ENCODE results near the gene CREB3. TPM values are rescaled to one million over a fixed set of nuclear protein-coding genes. Genes with fewer than 3 reads are reported as not detected.
A peak's percentile ranks its signal among the peaks of the same experiment; 100 is the strongest.

CREB3 gene
- total RNA-seq, 1 experiment from 2014 or later = 58.7 TPM

DNA sequence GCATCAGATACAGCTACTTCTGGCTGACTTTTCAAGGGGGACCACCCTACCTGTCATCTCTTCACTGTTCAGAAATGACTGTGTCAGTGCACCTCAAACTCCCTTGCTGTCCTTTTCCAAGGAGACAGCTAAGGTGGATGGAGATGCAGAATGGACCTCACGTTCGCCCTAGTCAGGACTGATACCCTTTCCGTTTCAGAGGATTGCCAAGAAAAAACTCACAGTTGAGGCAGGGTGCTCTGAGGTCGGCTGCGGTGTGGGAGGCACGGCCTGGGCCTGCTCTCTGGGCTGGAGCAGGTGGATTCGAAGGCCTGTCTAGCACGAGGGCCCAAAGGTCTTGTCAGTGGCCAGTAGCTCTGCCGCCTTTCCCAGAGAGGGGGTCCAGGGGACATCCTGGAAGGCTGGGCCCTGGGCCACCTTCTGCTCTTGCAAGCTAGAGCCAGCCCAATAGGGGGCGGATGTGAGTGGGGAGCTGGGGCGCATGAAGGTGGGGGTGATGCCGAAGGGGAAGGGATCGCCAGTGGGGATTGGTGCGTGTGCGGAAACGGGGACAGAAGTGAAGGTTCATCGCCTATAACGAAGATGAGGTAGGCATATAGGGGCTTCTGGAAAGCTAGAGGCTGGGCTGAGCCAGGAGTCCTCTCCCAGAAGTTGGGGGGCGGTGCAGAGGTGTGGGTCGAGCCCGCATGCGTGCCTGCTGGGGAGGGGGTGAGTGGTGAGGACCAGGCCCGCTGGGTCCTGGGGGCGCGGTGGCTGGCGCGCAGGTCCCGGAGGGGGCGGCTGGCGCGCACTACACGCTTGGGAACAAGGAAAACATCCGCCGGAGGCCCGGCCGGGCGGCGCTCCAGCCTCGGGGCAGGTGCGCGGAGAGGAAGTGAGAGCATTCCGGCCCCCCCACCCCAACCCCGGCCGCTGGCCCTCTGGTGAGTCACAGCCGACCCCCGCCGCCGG, 24.1 kb downstream of the CREB3 start:
- Mint-ChIP-seq H3K36me3 (ENCODE audit: insufficient read depth, unreplicated experiment) (peaks cover 30% of the 10 kb centered on the region), H3K9me3 (ENCODE audit: unreplicated experiment) (no peaks in the 10 kb centered on the region), H3K27ac (ENCODE audit: low read depth, unreplicated experiment) (peak overlapping the region; percentile 98), H3K27me3 (ENCODE audit: insufficient read depth, unreplicated experiment) (no peaks in the 10 kb centered on the region), H3K4me1 (ENCODE audit: insufficient read depth, unreplicated experiment) (peaks cover 20% of the 10 kb centered on the region), H3K4me3 (ENCODE audit: unreplicated experiment) (peak overlapping the region; percentile 97)
- CTCF ChIA-PET = interaction anchor here (0.6 to 2.8 kb wide), 15 partner anchors 9 to 673 kb away, joined by 3 to 17 read pairs (median 4); no protein-coding TSS in a partner anchor
- intact Hi-C loops (cut with micrococcal nuclease) = loop anchor here (2.0 kb wide), 1 partner anchor 24 kb away; the partner anchor contains the start of genes CREB3 and TLN1
- POLR2A ChIA-PET = interaction anchor here (0.6 to 2.5 kb wide), 8 partner anchors 9 to 1051 kb away, joined by 3 to 15 read pairs (median 4); partner anchors contain the start of genes CREB3, GBA2, HINT2 and RGP1
- TF ChIP-seq CTCF (IDR thresholded peaks at IDR 0.05; ENCODE audit: unreplicated experiment) = peak; percentile 61
- BruUV-seq (replicated peaks) = no TSS peak
- peak; percentile 70 for DNase-seq (ENCODE audit: unreplicated experiment)

DNA sequence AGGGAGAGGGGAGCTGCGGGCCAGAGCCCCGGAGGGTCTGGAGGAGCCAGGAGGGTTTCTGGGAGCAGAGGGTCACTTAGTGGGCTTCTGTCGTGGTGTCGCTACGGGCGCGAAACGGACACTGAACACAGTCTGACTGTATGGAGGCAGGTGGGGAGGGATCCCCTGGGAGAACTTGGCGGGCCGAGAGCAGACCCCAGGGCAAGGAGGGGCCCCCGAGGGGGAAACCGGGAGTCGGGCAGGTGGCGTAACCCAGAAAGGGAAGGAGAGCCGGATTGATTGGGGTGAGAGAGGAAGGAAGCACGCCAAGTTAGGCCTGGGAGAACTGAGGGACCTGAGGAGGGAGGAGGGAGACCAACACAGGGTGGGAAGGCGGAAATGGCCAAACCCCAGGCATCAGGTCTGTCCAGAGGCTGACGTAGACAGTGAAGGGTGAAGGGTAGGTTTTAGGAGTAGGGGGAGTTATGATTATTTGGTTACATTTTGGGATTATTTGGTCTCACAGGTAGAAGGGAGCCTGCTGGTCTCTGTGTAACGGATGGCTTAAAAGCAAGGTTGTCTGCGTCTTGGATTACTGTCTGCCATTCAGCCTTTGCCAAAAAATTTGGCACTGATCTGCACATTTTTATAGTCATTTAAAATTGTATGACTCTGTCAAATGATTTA, 24.9 kb downstream of the CREB3 start:
- Mint-ChIP-seq H3K4me3 (ENCODE audit: unreplicated experiment) (peak overlapping the region; percentile 97), H3K9me3 (ENCODE audit: unreplicated experiment) (no peaks in the 10 kb centered on the region), H3K27me3 (ENCODE audit: insufficient read depth, unreplicated experiment) (no peaks in the 10 kb centered on the region), H3K36me3 (ENCODE audit: insufficient read depth, unreplicated experiment) (peaks cover 29% of the 10 kb centered on the region), H3K27ac (ENCODE audit: low read depth, unreplicated experiment) (peak overlapping the region; percentile 98), H3K4me1 (ENCODE audit: insufficient read depth, unreplicated experiment) (peaks cover 20% of the 10 kb centered on the region)
- no TSS peak for BruUV-seq (replicated peaks)
- ChIA-PET CTCF (interaction anchor here (0.6 to 2.8 kb wide), 12 partner anchors 10 to 154 kb away, joined by 3 to 17 read pairs (median 4); no protein-coding TSS in a partner anchor), POLR2A (interaction anchor here (0.6 to 4.9 kb wide), 7 partner anchors 9 to 1052 kb away, joined by 3 to 48 read pairs (median 4); partner anchors contain the start of genes CREB3, GBA2, RGP1 and TLN1)
- TF ChIP-seq CTCF (IDR thresholded peaks at IDR 0.05; ENCODE audit: unreplicated experiment) = no peak
- intact Hi-C loops (cut with micrococcal nuclease) = loop anchor here (2.0 kb wide), 1 partner anchor 25 kb away; the partner anchor contains the start of genes CREB3 and TLN1
- peak; percentile 74 for DNase-seq (ENCODE audit: unreplicated experiment)

- ChIA-PET POLR2A (interaction anchor here (0.7 to 4.9 kb wide), 7 partner anchors 10 to 93 kb away, joined by 3 to 48 read pairs (median 4); partner anchors contain the start of genes ARHGEF39, CREB3, GBA2 and RGP1), CTCF (interaction anchor here (0.6 to 2.8 kb wide), 4 partner anchors 11 to 356 kb away, joined by 3 to 17 read pairs (median 4); no protein-coding TSS in a partner anchor)
- BruUV-seq (replicated peaks) = TSS peak; percentile 18
- Mint-ChIP-seq H3K4me3 (ENCODE audit: unreplicated experiment) (peak overlapping the region; percentile 97), H3K9me3 (ENCODE audit: unreplicated experiment) (no peaks in the 10 kb centered on the region), H3K36me3 (ENCODE audit: insufficient read depth, unreplicated experiment) (peaks cover 26% of the 10 kb centered on the region), H3K27me3 (ENCODE audit: insufficient read depth, unreplicated experiment) (no peaks in the 10 kb centered on the region), H3K4me1 (ENCODE audit: insufficient read depth, unreplicated experiment) (peaks cover 20% of the 10 kb centered on the region), H3K27ac (ENCODE audit: low read depth, unreplicated experiment) (peak overlapping the region; percentile 98)
- DNase-seq (ENCODE audit: unreplicated experiment) = no peak
- intact Hi-C loops (cut with micrococcal nuclease) = loop anchor here (2.0 kb wide), 1 partner anchor 25 kb away; the partner anchor contains the start of genes CREB3 and TLN1
- no peak for TF ChIP-seq CTCF (IDR thresholded peaks at IDR 0.05; ENCODE audit: unreplicated experiment)
Measured at GRCh38 chr9:35757892-35758275, 25.4 kb downstream of the CREB3 start.

All from MCF 10A (cell line).